Type B pancreatic cell (in vitro differentiated cells): ENCODE data around the gene CDC25C. TPM values are rescaled to one million over a fixed set of nuclear protein-coding genes. Genes with fewer than 3 reads are reported as not detected.

Experiments used
- DNase-seq: peaks from one replicate; pipeline ENCODE4 v3.0.0; 2021; ENCODE audit warnings: mixed read lengths; ENCODE audit not compliant: unreplicated experiment; ENCODE audit errors: extremely low spot score
- H3K27ac Mint-ChIP-seq: 2 replicates; pipeline ENCODE4 v1.8.0; 2021; ENCODE audit warnings: mild to moderate bottlenecking, mixed read lengths
- H3K27me3 Mint-ChIP-seq: 2 replicates; pipeline ENCODE4 v1.8.0; 2021; ENCODE audit warnings: mixed read lengths
- H3K36me3 Mint-ChIP-seq: 2 replicates; pipeline ENCODE4 v1.8.0; 2021; ENCODE audit warnings: mixed read lengths
- H3K4me1 Mint-ChIP-seq: one replicate; pipeline ENCODE4 v1.8.0; 2021; ENCODE audit warnings: mixed read lengths; ENCODE audit not compliant: unreplicated experiment
- H3K4me3 Mint-ChIP-seq: 2 replicates; pipeline ENCODE4 v1.8.0; 2021; ENCODE audit warnings: mild to moderate bottlenecking, mixed read lengths
- H3K9me3 Mint-ChIP-seq: 2 replicates; pipeline ENCODE4 v1.8.0; 2021; ENCODE audit warnings: mixed read lengths
- total RNA-seq: library from RNA; stranded (reverse); gene quantifications from 2 replicates; pipeline ENCODE4 v1.2.1, GENCODE V29; 2021; ENCODE audit warnings: low replicate concordance
- TF ChIP-seq, protein P1 (sequence below): fragments of 200-600 bp; sonication (generic); conservative IDR thresholded peaks from 2 replicates; pipeline ENCODE4 v1.5.0; 2021; ENCODE audit warnings: antibody characterized with exemption, mild to moderate bottlenecking

The CDC25C gene
- total RNA-seq, 1 donor from 2014 or later, result 17.2 TPM

DNA sequence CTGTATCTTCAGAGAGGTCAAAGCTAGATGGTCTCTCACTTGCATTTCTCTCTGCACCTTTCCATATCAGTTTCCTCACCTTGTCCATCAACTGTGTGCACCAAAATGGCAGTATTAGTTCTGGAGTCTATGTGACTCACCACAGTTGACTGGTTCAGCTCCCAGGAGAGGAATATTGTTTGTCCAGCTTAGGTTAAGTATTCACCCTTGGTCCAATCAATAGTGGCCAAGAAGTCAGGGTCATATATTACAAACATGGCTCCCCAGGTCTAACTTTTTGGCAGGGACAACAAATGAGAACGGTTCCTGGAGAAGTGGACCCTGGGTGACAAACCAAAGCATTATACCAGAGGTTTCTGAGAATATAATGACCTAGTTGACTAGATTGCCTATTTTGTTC, 93.6 kb downstream of the CDC25C start:
- Mint-ChIP-seq H3K36me3 (no peaks in the 10 kb centered on the region), H3K27me3 (peaks cover 38% of the 10 kb centered on the region), H3K4me1 (peaks cover 10% of the 10 kb centered on the region), H3K4me3 (no peak overlapping the region), H3K27ac (no peak overlapping the region), H3K9me3 (no peaks in the 10 kb centered on the region)
- no peak for DNase-seq
- TF ChIP-seq, protein P1, sequence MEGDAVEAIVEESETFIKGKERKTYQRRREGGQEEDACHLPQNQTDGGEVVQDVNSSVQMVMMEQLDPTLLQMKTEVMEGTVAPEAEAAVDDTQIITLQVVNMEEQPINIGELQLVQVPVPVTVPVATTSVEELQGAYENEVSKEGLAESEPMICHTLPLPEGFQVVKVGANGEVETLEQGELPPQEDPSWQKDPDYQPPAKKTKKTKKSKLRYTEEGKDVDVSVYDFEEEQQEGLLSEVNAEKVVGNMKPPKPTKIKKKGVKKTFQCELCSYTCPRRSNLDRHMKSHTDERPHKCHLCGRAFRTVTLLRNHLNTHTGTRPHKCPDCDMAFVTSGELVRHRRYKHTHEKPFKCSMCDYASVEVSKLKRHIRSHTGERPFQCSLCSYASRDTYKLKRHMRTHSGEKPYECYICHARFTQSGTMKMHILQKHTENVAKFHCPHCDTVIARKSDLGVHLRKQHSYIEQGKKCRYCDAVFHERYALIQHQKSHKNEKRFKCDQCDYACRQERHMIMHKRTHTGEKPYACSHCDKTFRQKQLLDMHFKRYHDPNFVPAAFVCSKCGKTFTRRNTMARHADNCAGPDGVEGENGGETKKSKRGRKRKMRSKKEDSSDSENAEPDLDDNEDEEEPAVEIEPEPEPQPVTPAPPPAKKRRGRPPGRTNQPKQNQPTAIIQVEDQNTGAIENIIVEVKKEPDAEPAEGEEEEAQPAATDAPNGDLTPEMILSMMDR, result no peak

Other genes with a start within 250 kb of the CDC25C start
- not detected in 2 replicates for gene WNT8A, start 247.8 kb downstream of the CDC25C start, total RNA-seq
- 4.3 and 7.8 TPM in 2 replicates for gene NME5, start 192.4 kb downstream of the CDC25C start, total RNA-seq
- 77.8 and 138 TPM in 2 replicates for gene BRD8, start 153.2 kb downstream of the CDC25C start, total RNA-seq
- 20.5 and 61.0 TPM in 2 replicates for gene KIF20A, start 152.7 kb downstream of the CDC25C start, total RNA-seq
- 40.2 and 41.6 TPM in 2 replicates for gene CDC23, start 118.5 kb downstream of the CDC25C start, total RNA-seq
- gene GFRA3, start 57.2 kb downstream of the CDC25C start, total RNA-seq, result 1.8 TPM in 2 replicates
- gene FAM53C, start 6.5 kb upstream of the CDC25C start, total RNA-seq, result 48.2 and 56.4 TPM in 2 replicates
- gene KDM3B, start 20.9 kb upstream of the CDC25C start, total RNA-seq, result 88.8 and 97.7 TPM in 2 replicates
- 7.8 and 31.0 TPM in 2 replicates for gene REEP2, start 107.3 kb upstream of the CDC25C start, total RNA-seq
- gene EGR1, start 133.7 kb upstream of the CDC25C start, total RNA-seq, result 64.4 and 283 TPM in 2 replicates
- gene ETF1, start 211.4 kb upstream of the CDC25C start, total RNA-seq, result 80.0 and 94.8 TPM in 2 replicates
- 238 and 252 TPM in 2 replicates for gene HSPA9, start 243.6 kb upstream of the CDC25C start, total RNA-seq